CD4-positive, alpha-beta T cell treated with Interleukin-1 beta for 1 hour (primary cell): ENCODE results near the gene AFAP1L1.
A peak's percentile ranks its signal among the peaks of the same experiment; 100 is the strongest.
"Not testable (repeated sequence)": the region's sequence is repeated elsewhere in the genome, so short reads cannot be mapped to it uniquely, and the experiment has no call there.

ENCODE experiments used
- DNase-seq, 2 donors: peaks; one replicate each; pipeline ENCODE4 v3.0.0-alpha.2; 2020 to 2022

AFAP1L1 gene

GRCh38 chr5:149376711-149377447, 105.2 kb downstream of the AFAP1L1 start:
- no peak for DNase-seq

- no peak for DNase-seq
These were observed 106.7 kb downstream of the AFAP1L1 start for GRCh38 chr5:149378241-149378820.

GRCh38 chr5:149379177-149379761, 107.6 kb downstream of the AFAP1L1 start, which contains the start of gene IL17B:
IL17B (minus strand) TSS chr5:149379292; CDS start chr5:149379225, 67 bp downstream.
- DNase-seq: no peak

- DNase-seq: no peak
These were observed 108.2 kb downstream of the AFAP1L1 start for GRCh38 chr5:149379818-149380374.

- no peak for DNase-seq
These were observed 108.9 kb downstream of the AFAP1L1 start for GRCh38 chr5:149380466-149381121.

- no peak for DNase-seq
These were observed 109.8 kb downstream of the AFAP1L1 start for GRCh38 chr5:149381261-149381985.

- DNase-seq: peak; percentile 59 to 64
These were observed 110.3 kb downstream of the AFAP1L1 start for GRCh38 chr5:149381986-149382338.

GRCh38 chr5:149382517-149383220, 111.0 kb downstream of the AFAP1L1 start:
- DNase-seq: no peak

GRCh38 chr5:149383399-149383798, 111.7 kb downstream of the AFAP1L1 start:
- DNase-seq: no peak

- no peak for DNase-seq
These were observed 114.5 kb downstream of the AFAP1L1 start for GRCh38 chr5:149386166-149386565.

GRCh38 chr5:149387081-149387631, 115.5 kb downstream of the AFAP1L1 start:
- DNase-seq: no peak

GRCh38 chr5:149387982-149388381, 116.3 kb downstream of the AFAP1L1 start:
- no peak for DNase-seq

- DNase-seq: no peak
These were observed 117.0 kb downstream of the AFAP1L1 start for GRCh38 chr5:149388498-149389190.

GRCh38 chr5:149389552-149390495, 118.2 kb downstream of the AFAP1L1 start:
- no peak for DNase-seq

- DNase-seq: not testable (repeated sequence)
These were observed 119.4 kb downstream of the AFAP1L1 start for GRCh38 chr5:149391076-149391475.
